Osteocyte (in vitro differentiated cells): ENCODE results near the gene RAB4B. TPM values are rescaled to one million over a fixed set of nuclear protein-coding genes. Genes with fewer than 3 reads are reported as not detected.

ENCODE experiments used
- DNase-seq: peaks from one replicate; pipeline ENCODE4 v3.0.0; 2021; ENCODE audit warnings: mixed read lengths; ENCODE audit not compliant: unreplicated experiment; ENCODE audit errors: extremely low spot score
- H3K27ac Mint-ChIP-seq: one replicate; pipeline ENCODE4 v1.8.0; 2021; ENCODE audit warnings: mild to moderate bottlenecking, mixed read lengths; ENCODE audit not compliant: unreplicated experiment
- H3K27me3 Mint-ChIP-seq: one replicate; pipeline ENCODE4 v1.8.0; 2021; ENCODE audit warnings: mixed read lengths; ENCODE audit not compliant: unreplicated experiment
- H3K36me3 Mint-ChIP-seq: one replicate; pipeline ENCODE4 v1.8.0; 2021; ENCODE audit warnings: mixed read lengths; ENCODE audit not compliant: unreplicated experiment
- H3K4me1 Mint-ChIP-seq: one replicate; pipeline ENCODE4 v1.8.0; 2021; ENCODE audit warnings: mixed read lengths; ENCODE audit not compliant: unreplicated experiment
- H3K4me3 Mint-ChIP-seq: one replicate; pipeline ENCODE4 v1.8.0; 2021; ENCODE audit warnings: mild to moderate bottlenecking, moderate library complexity, mixed read lengths; ENCODE audit not compliant: unreplicated experiment
- H3K9me3 Mint-ChIP-seq: one replicate; pipeline ENCODE4 v1.8.0; 2021; ENCODE audit warnings: mixed read lengths; ENCODE audit not compliant: unreplicated experiment
- total RNA-seq: library from RNA; stranded (reverse); gene quantifications from 2 replicates; pipeline ENCODE4 v1.2.1, GENCODE V29; 2021
- TF ChIP-seq, protein P1 (sequence below): fragments of 200-600 bp; sonication (generic); IDR thresholded peaks from 2 replicates; pipeline ENCODE4 v1.5.0; 2021; ENCODE audit warnings: antibody characterized with exemption, mild to moderate bottlenecking, moderate library complexity

Gene RAB4B
- total RNA-seq, 1 donor from 2014 or later = 19.7 TPM

DNA sequence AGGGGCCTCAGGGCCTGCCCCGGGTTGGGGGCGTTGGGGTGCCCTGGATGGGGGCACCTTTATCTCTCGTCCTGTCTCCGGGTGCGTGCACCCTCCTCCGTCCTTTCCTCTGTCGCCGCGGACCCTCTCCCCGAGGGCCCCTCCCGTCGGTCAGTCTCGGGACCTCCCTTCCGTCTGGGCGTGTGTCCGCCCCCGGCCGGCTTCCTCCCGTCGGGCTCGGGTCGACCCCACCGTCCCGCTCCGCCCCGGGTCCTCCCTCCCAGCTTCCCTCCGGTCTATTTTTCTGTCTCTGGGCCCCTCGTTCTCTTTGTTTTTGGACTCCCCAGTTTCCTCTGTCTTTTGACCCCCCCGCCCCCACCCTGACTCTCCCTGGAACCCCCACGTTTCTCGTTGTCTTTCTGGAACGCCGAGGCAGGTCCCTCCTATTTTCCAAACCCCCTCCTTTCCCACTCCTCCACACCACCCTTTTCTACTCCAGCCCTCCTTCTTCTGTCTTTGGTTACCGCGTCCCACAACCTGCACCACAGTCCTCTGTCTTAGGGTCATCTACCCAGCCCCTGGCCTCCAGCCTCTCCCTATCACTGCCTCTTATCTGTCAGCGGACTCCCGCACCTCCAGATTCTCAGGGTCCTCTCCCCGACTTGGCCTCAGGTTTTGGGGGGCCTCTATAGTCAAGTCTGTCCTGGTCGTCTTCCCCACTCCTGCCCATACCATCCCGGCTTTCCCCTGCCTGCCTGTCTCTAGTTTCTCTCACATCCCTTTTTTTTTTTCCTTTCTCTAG is 21.7 kb downstream of the RAB4B start:
- peak overlapping the region; percentile 94 for H3K4me3 Mint-ChIP-seq
- H3K4me1 Mint-ChIP-seq = peaks cover 61% of the 10 kb centered on the region

DNA sequence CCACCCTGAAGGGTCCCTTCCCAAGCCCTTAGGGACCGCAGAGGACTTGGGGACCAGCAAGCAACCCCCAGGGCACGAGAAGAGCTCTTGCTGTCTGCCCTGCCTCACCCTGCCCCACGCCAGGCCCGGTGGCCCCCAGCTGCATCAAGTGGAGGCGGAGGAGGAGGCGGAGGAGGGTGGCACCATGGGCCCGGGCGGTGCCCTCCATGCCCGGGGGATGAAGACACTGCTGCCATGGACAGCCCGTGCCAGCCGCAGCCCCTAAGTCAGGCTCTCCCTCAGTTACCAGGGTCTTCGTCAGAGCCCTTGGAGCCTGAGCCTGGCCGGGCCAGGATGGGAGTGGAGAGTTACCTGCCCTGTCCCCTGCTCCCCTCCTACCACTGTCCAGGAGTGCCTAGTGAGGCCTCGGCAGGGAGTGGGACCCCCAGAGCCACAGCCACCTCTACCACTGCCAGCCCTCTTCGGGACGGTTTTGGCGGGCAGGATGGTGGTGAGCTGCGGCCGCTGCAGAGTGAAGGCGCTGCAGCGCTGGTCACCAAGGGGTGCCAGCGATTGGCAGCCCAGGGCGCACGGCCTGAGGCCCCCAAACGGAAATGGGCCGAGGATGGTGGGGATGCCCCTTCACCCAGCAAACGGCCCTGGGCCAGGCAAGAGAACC is 22.4 kb downstream of the RAB4B start:
- TF ChIP-seq, protein P1, sequence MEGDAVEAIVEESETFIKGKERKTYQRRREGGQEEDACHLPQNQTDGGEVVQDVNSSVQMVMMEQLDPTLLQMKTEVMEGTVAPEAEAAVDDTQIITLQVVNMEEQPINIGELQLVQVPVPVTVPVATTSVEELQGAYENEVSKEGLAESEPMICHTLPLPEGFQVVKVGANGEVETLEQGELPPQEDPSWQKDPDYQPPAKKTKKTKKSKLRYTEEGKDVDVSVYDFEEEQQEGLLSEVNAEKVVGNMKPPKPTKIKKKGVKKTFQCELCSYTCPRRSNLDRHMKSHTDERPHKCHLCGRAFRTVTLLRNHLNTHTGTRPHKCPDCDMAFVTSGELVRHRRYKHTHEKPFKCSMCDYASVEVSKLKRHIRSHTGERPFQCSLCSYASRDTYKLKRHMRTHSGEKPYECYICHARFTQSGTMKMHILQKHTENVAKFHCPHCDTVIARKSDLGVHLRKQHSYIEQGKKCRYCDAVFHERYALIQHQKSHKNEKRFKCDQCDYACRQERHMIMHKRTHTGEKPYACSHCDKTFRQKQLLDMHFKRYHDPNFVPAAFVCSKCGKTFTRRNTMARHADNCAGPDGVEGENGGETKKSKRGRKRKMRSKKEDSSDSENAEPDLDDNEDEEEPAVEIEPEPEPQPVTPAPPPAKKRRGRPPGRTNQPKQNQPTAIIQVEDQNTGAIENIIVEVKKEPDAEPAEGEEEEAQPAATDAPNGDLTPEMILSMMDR = no peak
- H3K4me3 Mint-ChIP-seq = peak overlapping the region; percentile 94
- peaks cover 14% of the 10 kb centered on the region for H3K36me3 Mint-ChIP-seq
- peak overlapping the region; percentile 85 for H3K27ac Mint-ChIP-seq
- H3K9me3 Mint-ChIP-seq = no peaks in the 10 kb centered on the region
- no peaks in the 10 kb centered on the region for H3K27me3 Mint-ChIP-seq
- no peak for DNase-seq
- peaks cover 68% of the 10 kb centered on the region for H3K4me1 Mint-ChIP-seq

More for the DNA sequence above, 21.7 kb downstream of the RAB4B start:
- H3K9me3 Mint-ChIP-seq = no peaks in the 10 kb centered on the region
- peaks cover 14% of the 10 kb centered on the region for H3K36me3 Mint-ChIP-seq
- no peak for DNase-seq
- TF ChIP-seq, protein P1 = no peak
- peak overlapping the region; percentile 85 for H3K27ac Mint-ChIP-seq
- H3K27me3 Mint-ChIP-seq = no peaks in the 10 kb centered on the region

DNA sequence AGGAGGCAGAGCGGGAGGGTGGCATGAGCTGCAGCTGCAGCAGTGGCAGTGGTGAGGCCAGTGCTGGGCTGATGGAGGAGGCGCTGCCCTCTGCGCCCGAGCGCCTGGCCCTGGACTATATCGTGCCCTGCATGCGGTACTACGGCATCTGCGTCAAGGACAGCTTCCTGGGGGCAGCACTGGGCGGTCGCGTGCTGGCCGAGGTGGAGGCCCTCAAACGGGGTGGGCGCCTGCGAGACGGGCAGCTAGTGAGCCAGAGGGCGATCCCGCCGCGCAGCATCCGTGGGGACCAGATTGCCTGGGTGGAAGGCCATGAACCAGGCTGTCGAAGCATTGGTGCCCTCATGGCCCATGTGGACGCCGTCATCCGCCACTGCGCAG is 22.9 kb downstream of the RAB4B start:
- Mint-ChIP-seq H3K4me3 (peak overlapping the region; percentile 94), H3K9me3 (no peaks in the 10 kb centered on the region), H3K4me1 (peaks cover 73% of the 10 kb centered on the region), H3K36me3 (peaks cover 14% of the 10 kb centered on the region), H3K27ac (peak overlapping the region; percentile 14), H3K27me3 (no peaks in the 10 kb centered on the region)
- TF ChIP-seq, protein P1 = no peak
- no peak for DNase-seq

DNA sequence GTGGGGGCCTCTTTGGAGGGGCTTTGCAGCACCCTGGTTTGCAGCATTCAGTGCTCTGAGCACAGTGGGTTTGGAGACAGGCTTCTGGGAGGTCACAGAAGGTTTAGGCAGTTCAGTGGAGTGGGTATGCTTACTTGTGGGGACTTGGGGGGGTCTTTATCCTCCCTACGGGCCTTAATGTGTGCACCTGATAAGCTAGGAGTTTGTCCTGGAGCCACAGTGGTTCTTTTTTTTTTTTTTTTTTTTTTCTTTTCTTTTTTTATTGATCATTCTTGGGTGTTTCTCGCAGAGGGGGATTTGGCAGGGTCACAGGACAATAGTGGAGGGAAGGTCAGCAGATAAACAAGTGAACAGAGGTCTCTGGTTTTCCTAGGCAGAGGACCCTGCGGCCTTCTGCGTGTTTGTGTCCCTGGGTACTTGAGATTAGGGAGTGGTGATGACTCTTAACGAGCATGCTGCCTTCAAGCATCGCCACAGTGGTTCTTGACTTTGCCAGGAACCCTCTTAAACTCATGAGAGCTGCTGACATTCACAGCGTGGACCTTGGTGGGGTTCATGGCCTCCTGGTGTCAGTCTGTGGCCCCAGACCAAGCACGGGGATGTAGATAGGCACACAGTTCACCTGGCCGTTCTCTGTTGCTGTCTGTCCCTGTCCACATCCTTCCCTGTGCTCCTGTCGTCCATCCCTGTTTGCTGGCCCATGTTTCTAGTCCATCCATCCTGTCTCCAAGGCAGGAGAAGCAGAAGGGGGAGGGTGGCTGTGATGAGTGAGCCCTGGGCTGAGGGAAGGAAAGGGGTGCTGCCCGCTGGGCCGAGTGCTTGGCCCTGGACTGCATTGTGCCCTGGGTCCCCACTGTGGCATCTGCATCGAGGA is 23.6 kb downstream of the RAB4B start:
- DNase-seq = no peak
- peaks cover 14% of the 10 kb centered on the region for H3K36me3 Mint-ChIP-seq
- no peaks in the 10 kb centered on the region for H3K9me3 Mint-ChIP-seq
- TF ChIP-seq, protein P1 = no peak
- peak overlapping the region; percentile 66 for H3K27ac Mint-ChIP-seq
- peak overlapping the region; percentile 70 for H3K4me3 Mint-ChIP-seq
- peaks cover 80% of the 10 kb centered on the region for H3K4me1 Mint-ChIP-seq
- no peaks in the 10 kb centered on the region for H3K27me3 Mint-ChIP-seq
